Mucosa of descending colon (tissue), 3 donors: Measurements from ENCODE around the gene GALNT9. TPM values are rescaled to one million over a fixed set of nuclear protein-coding genes. Genes with fewer than 3 reads are reported as not detected.
A peak's percentile ranks its signal among the peaks of the same experiment; 100 is the strongest.

Experiments used
- ATAC-seq: fragments of 200-7000 bp; cut with Tn5 transposase; one replicate; pipeline ENCODE4 v1.9.1; 2020; ENCODE audit warnings: mild to moderate bottlenecking, moderate library complexity
- DNase-seq, 3 donors: peaks; one replicate each; pipeline ENCODE4 v3.0.0-alpha.2; 2020
- H3K36me3 ChIP-seq: fragments of 200-600 bp; one replicate; pipeline ENCODE4 v1.8.0; 2021; ENCODE audit warnings: low read depth, mild to moderate bottlenecking
- H3K4me1 ChIP-seq: fragments of 200-600 bp; one replicate; pipeline ENCODE4 v1.8.0; 2021; ENCODE audit warnings: low read depth, mild to moderate bottlenecking
- H3K4me3 ChIP-seq: fragments of 200-600 bp; one replicate; pipeline ENCODE4 v1.8.0; 2021; ENCODE audit warnings: mild to moderate bottlenecking
- H3K9me3 ChIP-seq: fragments of 200-600 bp; one replicate; pipeline ENCODE4 v1.8.0; 2021; ENCODE audit warnings: mild to moderate bottlenecking
- intact Hi-C, 2 donors: fragments of 100-400 bp; cut with DNase I in 1 of 2; cut with micrococcal nuclease in 1 of 2; formaldehyde crosslinking; loops; one replicate each; pipeline versions ENCODE4 v1.11.0 to v1.11.1; 2022; cut with DNase I, micrococcal nuclease
- total RNA-seq, 3 donors: library from RNA; stranded (reverse); fragmentation: NEBNext Ultra II Directional in 2 of 3; extraction: Animal tissue kit (Norgen Biotek cat#: 25700) in 2 of 3; gene quantifications; one replicate each; pipeline versions ENCODE4 v1.2.1 to v1.2.4, GENCODE V29; 2021 to 2023
- TF ChIP-seq, protein P1 (sequence below): fragments of 200-600 bp; IDR thresholded peaks from one replicate; pipeline ENCODE4 v1.8.0; 2022; ENCODE audit warnings: antibody characterized with exemption, mild to moderate bottlenecking
- donor health status: DM: no; HTN: no; CAD: no; lungs with moderate emphysema.
- donor health status: DM: no; HTN: no; CAD: no.
- donor health status: DM: no; HTN: yes; CAD: no.

GALNT9 gene
- total RNA-seq, 3 donors from 2014 or later: 0.43 to 3.7 TPM; not detected in 1

DNA sequence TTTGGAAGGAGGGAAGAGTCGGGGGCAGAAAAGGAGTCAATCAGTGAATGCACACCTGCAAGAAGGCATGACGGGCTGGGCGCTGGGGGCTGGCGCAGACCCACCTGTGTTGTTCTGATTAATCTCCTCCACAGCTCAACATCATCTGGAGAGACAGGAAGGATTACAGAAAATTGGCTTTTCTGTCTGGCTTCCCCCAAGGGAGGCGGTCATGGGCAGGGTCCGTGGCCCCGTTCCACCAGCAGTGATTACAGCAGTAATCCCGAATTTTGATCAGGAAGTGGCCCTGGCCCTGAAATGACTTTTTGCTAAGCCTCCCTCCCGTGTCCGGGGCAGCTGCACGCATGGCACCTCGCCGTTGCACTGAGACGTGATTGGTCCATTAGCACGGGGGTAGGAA, 24.4 kb upstream of the GALNT9 start:
- intact Hi-C loops: no loop called here
- no peak overlapping the region for H3K4me3 ChIP-seq
- ATAC-seq (no peak), DNase-seq (peak in 2 of 3 donors; percentile 7 to 13)
- no peaks in the 10 kb centered on the region for H3K36me3 ChIP-seq
- H3K4me1 ChIP-seq: no peaks in the 10 kb centered on the region
- TF ChIP-seq, protein P1, sequence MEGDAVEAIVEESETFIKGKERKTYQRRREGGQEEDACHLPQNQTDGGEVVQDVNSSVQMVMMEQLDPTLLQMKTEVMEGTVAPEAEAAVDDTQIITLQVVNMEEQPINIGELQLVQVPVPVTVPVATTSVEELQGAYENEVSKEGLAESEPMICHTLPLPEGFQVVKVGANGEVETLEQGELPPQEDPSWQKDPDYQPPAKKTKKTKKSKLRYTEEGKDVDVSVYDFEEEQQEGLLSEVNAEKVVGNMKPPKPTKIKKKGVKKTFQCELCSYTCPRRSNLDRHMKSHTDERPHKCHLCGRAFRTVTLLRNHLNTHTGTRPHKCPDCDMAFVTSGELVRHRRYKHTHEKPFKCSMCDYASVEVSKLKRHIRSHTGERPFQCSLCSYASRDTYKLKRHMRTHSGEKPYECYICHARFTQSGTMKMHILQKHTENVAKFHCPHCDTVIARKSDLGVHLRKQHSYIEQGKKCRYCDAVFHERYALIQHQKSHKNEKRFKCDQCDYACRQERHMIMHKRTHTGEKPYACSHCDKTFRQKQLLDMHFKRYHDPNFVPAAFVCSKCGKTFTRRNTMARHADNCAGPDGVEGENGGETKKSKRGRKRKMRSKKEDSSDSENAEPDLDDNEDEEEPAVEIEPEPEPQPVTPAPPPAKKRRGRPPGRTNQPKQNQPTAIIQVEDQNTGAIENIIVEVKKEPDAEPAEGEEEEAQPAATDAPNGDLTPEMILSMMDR: no peak
- H3K9me3 ChIP-seq: no peaks in the 10 kb centered on the region

DNA sequence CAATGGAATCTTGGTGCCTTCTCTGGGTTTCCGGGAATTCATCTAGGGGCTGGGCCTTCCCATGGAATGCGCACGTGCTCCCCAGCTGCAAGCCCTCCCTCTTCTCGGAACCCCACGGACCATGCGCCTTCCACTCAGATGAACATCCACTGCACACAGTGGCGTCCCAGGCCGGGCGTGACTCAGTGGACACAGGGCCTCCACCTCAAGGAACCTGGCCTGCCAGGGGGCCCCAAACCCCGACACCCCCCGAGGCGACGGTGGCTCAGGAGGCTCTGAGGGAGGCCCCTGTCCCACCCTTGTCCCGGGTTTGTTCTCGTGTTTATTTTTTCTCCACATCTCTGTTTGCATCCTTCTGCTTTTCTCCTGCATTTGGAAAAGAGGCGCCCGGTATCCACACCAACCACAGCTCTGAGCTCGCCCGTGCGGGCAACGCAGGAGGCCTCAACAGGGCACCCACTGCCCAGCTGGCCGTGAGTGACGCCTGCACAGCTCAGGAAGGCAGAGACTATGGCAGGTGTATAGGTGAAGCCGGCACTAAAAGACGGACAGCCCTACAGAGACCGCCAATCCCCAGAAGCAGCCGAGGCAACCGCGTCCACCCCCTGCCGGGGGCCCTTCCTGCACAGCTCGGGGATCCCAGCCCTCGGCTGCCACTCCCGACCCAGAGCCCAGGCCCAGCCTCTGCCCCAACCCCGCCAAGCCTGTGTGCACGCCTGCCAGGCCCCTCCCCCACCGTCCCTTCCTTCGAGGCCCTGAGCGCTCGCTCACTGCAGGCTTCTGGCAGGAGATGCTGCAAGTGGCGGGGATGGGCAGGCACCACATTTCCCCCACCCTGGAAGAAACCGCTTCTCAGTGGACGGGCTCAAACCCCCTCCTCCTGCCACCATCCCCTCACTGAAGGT, 23.8 kb upstream of the GALNT9 start:
- no peaks in the 10 kb centered on the region for H3K36me3 ChIP-seq
- H3K9me3 ChIP-seq: no peaks in the 10 kb centered on the region
- ATAC-seq (no peak), DNase-seq (peak in 1 of 3 donors; percentile 36)
- no peaks in the 10 kb centered on the region for H3K4me1 ChIP-seq
- intact Hi-C loops: no loop called here
- TF ChIP-seq, protein P1: no peak
- H3K4me3 ChIP-seq: no peak overlapping the region

DNA sequence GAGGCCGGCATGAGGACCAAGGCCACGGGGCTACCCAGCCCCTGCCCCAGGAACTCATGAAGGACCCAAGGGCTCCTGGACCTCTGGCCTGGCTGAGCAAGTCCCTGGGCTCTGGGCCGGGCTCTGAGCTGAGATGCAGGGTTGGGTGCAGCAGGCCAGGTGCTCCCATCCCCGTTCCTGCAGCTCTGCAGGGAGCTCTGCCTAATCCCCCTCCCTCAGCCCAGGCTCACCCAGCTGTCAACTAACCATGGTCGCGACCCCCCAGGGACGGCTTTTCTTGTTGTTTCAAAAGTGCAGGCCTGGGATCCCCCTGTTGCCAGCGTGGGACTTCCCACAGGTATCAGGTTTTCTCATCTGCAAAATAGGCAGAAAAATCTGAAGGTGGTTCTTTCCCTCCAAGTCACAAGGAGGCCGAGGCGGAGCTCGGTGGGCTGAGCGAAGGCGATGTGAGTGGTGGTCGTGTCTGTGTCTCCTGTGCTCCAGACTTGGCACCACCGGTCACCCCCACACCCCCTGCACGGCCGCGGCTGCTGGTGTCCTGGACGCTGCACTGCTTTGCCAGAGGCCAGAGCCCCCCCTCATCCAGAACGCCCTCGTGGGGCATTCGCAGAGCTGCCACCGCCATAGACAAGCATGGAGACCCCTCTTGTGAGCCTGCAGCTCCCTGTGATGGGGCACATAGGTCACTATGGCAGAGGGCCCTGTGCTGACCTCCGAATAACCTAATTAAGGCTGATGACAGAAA, 22.5 kb upstream of the GALNT9 start:
- ATAC-seq (no peak), DNase-seq (peak in 1 of 3 donors; percentile 31)
- Histone ChIP-seq H3K4me1 (no peaks in the 10 kb centered on the region), H3K36me3 (no peaks in the 10 kb centered on the region), H3K4me3 (no peak overlapping the region), H3K9me3 (no peaks in the 10 kb centered on the region)
- intact Hi-C loops: no loop called here
- TF ChIP-seq, protein P1: no peak

DNA sequence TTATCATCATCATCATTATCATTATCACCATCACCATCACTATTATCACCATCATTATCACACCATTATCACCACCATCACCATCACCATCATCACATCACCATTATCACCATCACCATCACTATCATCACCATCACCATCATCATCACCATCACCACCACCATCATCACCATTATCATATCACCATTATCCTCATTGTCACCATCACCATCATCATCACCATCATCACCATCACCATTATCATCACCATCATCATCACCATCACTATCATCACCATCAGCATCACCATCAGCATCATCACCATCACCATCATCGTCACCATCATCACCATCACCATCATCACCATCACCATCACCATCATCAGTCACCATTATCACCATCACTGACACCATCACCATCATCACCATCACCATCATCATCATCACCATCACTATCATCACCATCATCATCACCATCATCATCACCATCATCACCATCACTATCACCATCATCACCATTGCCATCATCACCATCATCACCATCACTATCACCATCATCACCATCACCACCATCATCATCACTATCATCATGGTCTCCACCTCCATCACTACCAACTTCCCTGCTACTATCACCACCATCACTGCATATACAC, 20.2 kb upstream of the GALNT9 start:
- TF ChIP-seq, protein P1: no peak
- intact Hi-C loops: no loop called here
- Histone ChIP-seq H3K9me3 (no peaks in the 10 kb centered on the region), H3K4me1 (no peaks in the 10 kb centered on the region), H3K4me3 (no peak overlapping the region), H3K36me3 (no peaks in the 10 kb centered on the region)
- DNase-seq: no peak
- ATAC-seq: no peak

DNA sequence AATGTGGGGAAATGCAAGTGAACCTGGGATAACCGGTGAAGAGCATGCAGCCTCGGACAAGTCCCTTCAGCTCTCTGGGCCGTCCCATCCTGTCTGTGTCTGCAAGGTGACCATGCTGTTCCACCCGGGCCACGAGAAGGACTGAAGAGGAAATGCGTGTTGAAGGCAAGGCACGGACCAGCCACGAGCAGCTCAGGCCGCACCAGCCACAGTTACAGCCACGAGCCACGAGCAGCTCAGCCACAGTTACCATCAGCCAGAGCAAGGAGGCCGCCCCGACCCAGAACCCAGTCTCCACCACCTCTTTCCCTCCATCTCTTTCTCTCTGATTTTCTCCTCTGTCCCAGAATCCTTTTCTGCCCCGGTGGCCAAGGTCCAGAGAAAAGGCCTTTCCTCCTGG, 18.8 kb upstream of the GALNT9 start:
- DNase-seq (peak in 1 of 3 donors; percentile 32), ATAC-seq (no peak)
- no peak overlapping the region for H3K4me3 ChIP-seq
- H3K9me3 ChIP-seq: no peaks in the 10 kb centered on the region
- H3K36me3 ChIP-seq: no peaks in the 10 kb centered on the region
- H3K4me1 ChIP-seq: no peaks in the 10 kb centered on the region
- TF ChIP-seq, protein P1: no peak
- intact Hi-C loops: no loop called here
